ENCODE data around the gene CEP70.
"Not testable (repeated sequence)": the region's sequence is repeated elsewhere in the genome, so short reads cannot be mapped to it uniquely, and the experiment has no call there.

The CEP70 gene

GRCh38 chr3:138455801-138456716, 138.0 kb downstream of the CEP70 start:
- no peak for DNase-seq (ENCODE audit: extremely low spot score)
- ChIA-PET POLR2A (interaction anchor here (0.6 kb wide), 1 partner anchor 468 kb away, joined by 3 read pairs; no protein-coding TSS in a partner anchor), CTCF (interaction anchor here (0.7 kb wide), 1 partner anchor 13 kb away, joined by 4 read pairs; no protein-coding TSS in a partner anchor)
- TF ChIP-seq CTBP1 (IDR thresholded peaks at IDR 0.05; ENCODE audit: borderline replicate concordance) (no peak), ZNF384 (IDR thresholded peaks at IDR 0.05) (no peak)

GRCh38 chr3:138453940-138454339, 140.1 kb downstream of the CEP70 start:
- CTCF ChIA-PET; POLR2A ChIA-PET; DNase-seq (ENCODE audit: extremely low spot score): not testable (repeated sequence)

GRCh38 chr3:138452436-138452835, 141.6 kb downstream of the CEP70 start:
- ChIA-PET CTCF (no interaction called here), POLR2A (no interaction called here)
- TF ChIP-seq ARNT (IDR thresholded peaks at IDR 0.05) = no peak
- TF ChIP-seq L3MBTL2 (conservative IDR thresholded peaks at IDR 0.05) = no peak
- TF ChIP-seq ZNF384 (IDR thresholded peaks at IDR 0.05) = no peak
- TF ChIP-seq TARDBP (IDR thresholded peaks at IDR 0.05) = no peak
- TF ChIP-seq LEF1 (IDR thresholded peaks at IDR 0.05; ENCODE audit: borderline replicate concordance) = no peak
- no peak for TF ChIP-seq BHLHE40 (IDR thresholded peaks at IDR 0.05; ENCODE audit: borderline replicate concordance)
- no peak for TF ChIP-seq CTBP1 (IDR thresholded peaks at IDR 0.05; ENCODE audit: borderline replicate concordance)
- TF ChIP-seq FOXM1 (IDR thresholded peaks at IDR 0.05; ENCODE audit: borderline replicate concordance) = no peak
- no peak for TF ChIP-seq FOXA1 (IDR thresholded peaks at IDR 0.05)
- TF ChIP-seq FOXK2 (IDR thresholded peaks at IDR 0.05) = no peak
- no peak for TF ChIP-seq ELF4 (IDR thresholded peaks at IDR 0.05)
- no peak for TF ChIP-seq NFRKB (IDR thresholded peaks at IDR 0.05)
- no peak for TF ChIP-seq SUZ12 (IDR thresholded peaks at IDR 0.05)
- no peak for TF ChIP-seq HDGF (IDR thresholded peaks at IDR 0.05; ENCODE audit: borderline replicate concordance)
- no peak for TF ChIP-seq PKNOX1 (IDR thresholded peaks at IDR 0.05)
- TF ChIP-seq SP1 (IDR thresholded peaks at IDR 0.05) = no peak
- DNase-seq (ENCODE audit: extremely low spot score) = no peak

- no peak for DNase-seq (ENCODE audit: extremely low spot score)
- POLR2A ChIA-PET = interaction anchor here (1.1 kb wide), 1 partner anchor 15 kb away, joined by 3 read pairs; no protein-coding TSS in a partner anchor
- no peak for TF ChIP-seq ZNF384 (IDR thresholded peaks at IDR 0.05)
- TF ChIP-seq SUZ12 (IDR thresholded peaks at IDR 0.05) = no peak
- no peak for TF ChIP-seq PKNOX1 (IDR thresholded peaks at IDR 0.05)
- no peak for TF ChIP-seq CTBP1 (IDR thresholded peaks at IDR 0.05; ENCODE audit: borderline replicate concordance)
- TF ChIP-seq HDGF (IDR thresholded peaks at IDR 0.05; ENCODE audit: borderline replicate concordance) = no peak
- TF ChIP-seq ARNT (IDR thresholded peaks at IDR 0.05) = no peak
- no peak for TF ChIP-seq FOXM1 (IDR thresholded peaks at IDR 0.05; ENCODE audit: borderline replicate concordance)
- no peak for TF ChIP-seq L3MBTL2 (conservative IDR thresholded peaks at IDR 0.05)
- TF ChIP-seq FOXK2 (IDR thresholded peaks at IDR 0.05) = no peak
- TF ChIP-seq FOXA1 (IDR thresholded peaks at IDR 0.05) = no peak
- no peak for TF ChIP-seq NFRKB (IDR thresholded peaks at IDR 0.05)
- no peak for TF ChIP-seq SP1 (IDR thresholded peaks at IDR 0.05)
- TF ChIP-seq ELF4 (IDR thresholded peaks at IDR 0.05) = no peak
- TF ChIP-seq BHLHE40 (IDR thresholded peaks at IDR 0.05; ENCODE audit: borderline replicate concordance) = no peak
- no peak for TF ChIP-seq LEF1 (IDR thresholded peaks at IDR 0.05; ENCODE audit: borderline replicate concordance)
- TF ChIP-seq TARDBP (IDR thresholded peaks at IDR 0.05) = no peak
- CTCF ChIA-PET = no interaction called here
These were observed 142.4 kb downstream of the CEP70 start for GRCh38 chr3:138451595-138452162.

GRCh38 chr3:138450704-138451424, 143.2 kb downstream of the CEP70 start:
- ChIA-PET POLR2A (interaction anchor here (1.1 kb wide), 1 partner anchor 16 kb away, joined by 3 read pairs; no protein-coding TSS in a partner anchor), CTCF (no interaction called here)
- DNase-seq (ENCODE audit: extremely low spot score) = no peak
- no peak for TF ChIP-seq LEF1 (IDR thresholded peaks at IDR 0.05; ENCODE audit: borderline replicate concordance)
- no peak for TF ChIP-seq ELF4 (IDR thresholded peaks at IDR 0.05)
- TF ChIP-seq SUZ12 (IDR thresholded peaks at IDR 0.05) = no peak
- TF ChIP-seq ZNF384 (IDR thresholded peaks at IDR 0.05) = no peak
- no peak for TF ChIP-seq FOXK2 (IDR thresholded peaks at IDR 0.05)

GRCh38 chr3:138450181-138450580, 143.9 kb downstream of the CEP70 start:
- TF ChIP-seq BHLHE40 (IDR thresholded peaks at IDR 0.05; ENCODE audit: borderline replicate concordance) (no peak), ELF4 (IDR thresholded peaks at IDR 0.05) (no peak), CTBP1 (IDR thresholded peaks at IDR 0.05; ENCODE audit: borderline replicate concordance) (no peak), TARDBP (IDR thresholded peaks at IDR 0.05) (no peak)
- CTCF ChIA-PET = no interaction called here
- DNase-seq (ENCODE audit: extremely low spot score) = no peak
- POLR2A ChIA-PET = no interaction called here
